GM12872 (cell line): ENCODE measurements around the gene ANGPTL8.

ENCODE experiments used
- CTCF ChIP-seq: IDR thresholded peaks from 3 replicates; pipeline ENCODE4 v1.5.1; 2011; ENCODE audit warnings: low read depth, mild to moderate bottlenecking, low read length, moderate library complexity; ENCODE audit not compliant: insufficient read depth

ANGPTL8 gene

DNA sequence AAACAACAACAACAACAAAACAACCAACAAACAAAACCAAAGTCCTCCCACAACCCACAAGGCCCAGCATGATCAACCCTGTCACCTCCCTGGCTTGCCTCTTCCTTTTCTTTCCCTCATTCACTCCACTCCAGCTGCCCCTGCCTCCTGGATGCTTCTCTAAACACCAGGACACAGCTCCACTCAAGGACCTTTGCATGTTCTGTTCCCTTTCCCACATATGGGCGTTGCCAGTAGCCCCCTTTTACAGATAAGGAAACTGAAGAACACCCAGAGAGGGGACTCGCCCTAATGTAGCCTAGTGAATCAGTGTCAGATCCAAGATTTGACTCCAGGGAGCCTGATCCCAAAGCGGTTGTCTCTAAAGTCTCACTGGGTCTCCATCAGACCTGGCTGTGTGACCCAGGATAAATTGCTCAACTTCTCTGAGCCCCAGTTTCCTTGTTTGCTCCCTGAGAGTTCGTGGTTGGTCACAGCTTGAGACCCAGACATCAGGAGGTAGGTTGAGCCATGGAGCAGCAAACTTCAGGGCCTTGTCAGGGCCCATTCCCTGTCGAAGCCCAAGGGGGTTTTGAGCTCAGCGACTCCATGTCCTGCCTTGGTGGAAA, 25.9 kb downstream of the ANGPTL8 start:
- no peak for TF ChIP-seq CTCF

- no peak for TF ChIP-seq CTCF
These were observed 26.4 kb downstream of the ANGPTL8 start for GRCh38 chr19:11265785-11266236.

GRCh38 chr19:11267316-11268085, 28.1 kb downstream of the ANGPTL8 start:
- TF ChIP-seq CTCF = no peak

- no peak for TF ChIP-seq CTCF
These were observed 29.4 kb downstream of the ANGPTL8 start for GRCh38 chr19:11268783-11269267.

DNA sequence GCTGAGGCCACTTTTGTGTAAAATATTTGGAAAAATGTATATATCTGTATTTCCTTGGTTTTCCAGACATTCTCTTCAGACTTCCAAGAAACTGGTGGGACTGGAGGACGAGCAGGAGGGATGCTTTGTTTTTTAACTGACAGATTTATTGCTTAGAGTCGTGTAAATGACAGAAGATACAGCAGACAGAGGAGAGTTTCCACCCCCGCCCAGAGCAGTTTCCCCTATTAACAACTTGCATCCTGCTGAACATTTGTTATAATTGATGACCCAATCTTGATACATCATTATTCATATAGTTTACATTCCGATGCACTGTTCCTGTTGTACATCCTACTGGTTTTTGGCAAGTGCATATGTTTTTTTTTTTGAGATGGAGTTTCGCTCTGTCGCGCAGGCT, 30.0 kb downstream of the ANGPTL8 start:
- TF ChIP-seq CTCF = no peak

DNA sequence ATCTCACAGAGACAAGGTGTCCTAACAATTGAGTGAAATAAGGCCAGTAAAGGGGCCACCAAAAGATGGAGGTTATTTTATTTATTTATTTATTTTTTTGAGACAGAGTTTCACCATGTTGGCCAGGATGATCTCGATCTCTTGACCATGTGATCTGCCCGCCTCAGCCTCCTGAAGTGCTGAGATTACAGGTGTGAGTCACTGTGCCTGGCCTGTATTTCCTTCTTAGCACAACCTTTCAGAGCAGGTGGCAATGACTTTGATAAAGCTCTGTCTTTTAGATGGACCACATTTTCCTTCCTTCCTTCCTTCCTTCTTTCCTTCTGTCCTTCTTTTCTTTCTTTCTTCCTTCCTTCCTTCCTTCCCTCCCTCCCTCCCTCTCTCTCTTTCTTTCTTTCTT, 33.9 kb downstream of the ANGPTL8 start:
- no peak for TF ChIP-seq CTCF

DNA sequence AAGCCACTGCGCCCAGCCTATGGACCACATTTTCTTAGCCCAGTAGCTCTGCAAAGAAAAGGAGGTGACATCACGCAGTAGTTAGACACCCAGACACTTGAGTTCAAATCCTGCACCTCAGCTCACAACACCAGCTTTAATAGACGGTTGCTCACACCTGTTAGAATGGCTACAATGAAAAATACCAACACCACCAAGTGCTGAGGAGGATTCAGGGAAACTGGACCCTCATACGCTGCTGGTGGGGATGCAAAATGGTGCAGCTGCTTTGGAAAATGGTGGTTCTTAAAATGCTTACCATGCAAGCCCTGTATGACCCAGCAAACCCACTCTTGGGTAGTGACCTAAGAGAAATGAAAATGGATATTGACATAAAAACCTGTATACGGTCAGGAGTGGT, 34.6 kb downstream of the ANGPTL8 start:
- no peak for TF ChIP-seq CTCF
